CD4-positive, CD25-positive, alpha-beta regulatory T cell (primary cell): ENCODE results near the gene DNM1L. TPM values are rescaled to one million over a fixed set of nuclear protein-coding genes. Genes with fewer than 3 reads are reported as not detected.

Experiments
- ATAC-seq, 2 donors: fragments of 150-1000 bp; cut with Tn5 transposase; one replicate each; pipeline ENCODE4 v1.10.0; 2021; ENCODE audit warnings: low read depth in 2 of 2, moderate number of reproducible peaks in 2 of 2, moderate library complexity in 1 of 2
- DNase-seq, 3 donors: peaks; one replicate each; pipeline versions ENCODE4 v3.0.0 to v3.0.0-alpha.2; 2012 to 2022; ENCODE audit warnings: mixed read lengths in 1 of 3
- H3K27ac ChIP-seq: one replicate; pipeline ENCODE4 v1.7.0; 2013; ENCODE audit warnings: mild to moderate bottlenecking, low read length; ENCODE audit not compliant: insufficient read depth, poor library complexity, severe bottlenecking
- H3K27me3 ChIP-seq: one replicate; pipeline ENCODE4 v1.7.0; 2013; ENCODE audit warnings: low read length; ENCODE audit not compliant: control insufficient read depth, insufficient read depth
- H3K36me3 ChIP-seq: one replicate; pipeline ENCODE4 v1.7.0; 2013; ENCODE audit warnings: mild to moderate bottlenecking, low read length, moderate library complexity; ENCODE audit not compliant: control insufficient read depth, insufficient read depth
- H3K4me1 ChIP-seq: 2 replicates; pipeline ENCODE4 v1.7.0; 2013; ENCODE audit warnings: mild to moderate bottlenecking, low read length; ENCODE audit not compliant: insufficient read depth, control insufficient read depth, poor library complexity, severe bottlenecking
- H3K4me3 ChIP-seq: one replicate; pipeline ENCODE4 v1.7.0; 2013; ENCODE audit warnings: low read depth, mild to moderate bottlenecking, low read length, moderate library complexity
- H3K9me3 ChIP-seq, 2 experiments: 1 replicate in 1 of 2; 2 replicates in 1 of 2; pipeline ENCODE4 v1.7.0; 2013; ENCODE audit warnings: low read length in 2 of 2, mild to moderate bottlenecking in 1 of 2, moderate library complexity in 1 of 2; ENCODE audit not compliant: control insufficient read depth in 2 of 2
- H3K27ac Mint-ChIP-seq, 3 donors: one replicate each; pipeline ENCODE4 v1.8.0; 2020 to 2022; ENCODE audit warnings: mild to moderate bottlenecking in 3 of 3, mixed read lengths in 3 of 3, moderate library complexity in 2 of 3
- H3K27me3 Mint-ChIP-seq: one replicate; pipeline ENCODE4 v1.8.0; 2022; ENCODE audit warnings: mild to moderate bottlenecking, mixed read lengths
- H3K36me3 Mint-ChIP-seq: one replicate; pipeline ENCODE4 v1.8.0; 2020; ENCODE audit warnings: mixed read lengths
- H3K4me1 Mint-ChIP-seq, 4 donors: one replicate each; pipeline ENCODE4 v1.8.0; 2020 to 2022; ENCODE audit warnings: mixed read lengths in 4 of 4, mild to moderate bottlenecking in 1 of 4
- H3K4me3 Mint-ChIP-seq, 4 donors: one replicate each; pipeline ENCODE4 v1.8.0; 2020 to 2022; ENCODE audit warnings: mild to moderate bottlenecking in 4 of 4, mixed read lengths in 4 of 4, moderate library complexity in 3 of 4
- H3K9me3 Mint-ChIP-seq, 7 donors: one replicate each; pipeline ENCODE4 v1.8.0; 2020 to 2022; ENCODE audit warnings: mixed read lengths in 7 of 7, mild to moderate bottlenecking in 3 of 7, moderate library complexity in 2 of 7
- polyA plus RNA-seq, 4 donors: library from polyadenylated mRNA; unstranded; fragments of 300-500 nt; fragmentation: Illumina TruSeq; gene quantifications; one replicate each; pipeline ENCODE4 v1.2.3, GENCODE V29; 2021
- total RNA-seq: library from RNA; stranded (reverse); gene quantifications from one replicate; pipeline ENCODE4 v1.2.3, GENCODE V29; 2022

Gene DNM1L
- total and polyA plus RNA-seq, 5 donors from 2014 or later = 16.2 to 61.6 (median 17.7) TPM

DNA sequence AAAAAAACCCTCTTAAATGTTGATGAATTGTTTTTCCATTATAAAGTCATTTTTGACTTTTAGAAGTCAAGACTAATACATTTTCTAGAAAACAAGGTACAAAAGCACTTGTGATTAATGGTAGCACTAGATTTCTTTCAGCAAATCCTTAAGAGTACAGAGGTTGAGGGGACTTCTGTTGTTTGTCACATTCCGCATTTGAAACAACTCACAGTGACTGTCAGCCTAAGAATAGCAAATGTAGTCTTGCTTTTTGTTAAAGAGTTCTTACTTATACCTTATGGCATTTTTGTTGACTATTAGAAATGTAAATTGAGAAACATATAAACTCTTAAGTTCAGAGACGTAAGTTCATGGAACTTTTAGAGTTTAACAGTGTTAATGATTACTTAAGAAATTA is 60.2 kb downstream of the DNM1L start:
- Histone ChIP-seq H3K27ac (no peak overlapping the region), H3K4me3 (no peak overlapping the region), H3K27me3 (no peaks in the 10 kb centered on the region), H3K4me1 (no peaks in the 10 kb centered on the region), H3K36me3 (peaks cover 73% of the 10 kb centered on the region), H3K9me3 (no peaks in the 10 kb centered on the region)
- H3K4me3 Mint-ChIP-seq = no peak overlapping the region
- peaks cover 27% of the 10 kb centered on the region for H3K36me3 Mint-ChIP-seq
- H3K27me3 Mint-ChIP-seq = no peaks in the 10 kb centered on the region
- H3K27ac Mint-ChIP-seq = peak overlapping the region in 1 of 3 donors; percentile 32
- DNase-seq = no peak
- peaks cover 0 to 24% (median 15%) of the 10 kb centered on the region in 4 donors for H3K4me1 Mint-ChIP-seq
- H3K9me3 Mint-ChIP-seq = no peaks in the 10 kb centered on the region
- no peak for ATAC-seq

GRCh38 chr12:32742133-32742532 is 63.0 kb downstream of the DNM1L start:
- peaks cover 0 to 31% (median 25%) of the 10 kb centered on the region in 4 donors for H3K4me1 Mint-ChIP-seq
- H3K4me3 Mint-ChIP-seq = no peak overlapping the region
- DNase-seq = no peak
- no peaks in the 10 kb centered on the region for H3K27me3 Mint-ChIP-seq
- Histone ChIP-seq H3K36me3 (peaks cover 83% of the 10 kb centered on the region), H3K27ac (no peak overlapping the region), H3K4me3 (no peak overlapping the region), H3K27me3 (no peaks in the 10 kb centered on the region), H3K4me1 (no peaks in the 10 kb centered on the region), H3K9me3 (no peaks in the 10 kb centered on the region)
- peaks cover 43% of the 10 kb centered on the region for H3K36me3 Mint-ChIP-seq
- no peak for ATAC-seq
- H3K27ac Mint-ChIP-seq = no peak overlapping the region
- no peaks in the 10 kb centered on the region for H3K9me3 Mint-ChIP-seq

DNA sequence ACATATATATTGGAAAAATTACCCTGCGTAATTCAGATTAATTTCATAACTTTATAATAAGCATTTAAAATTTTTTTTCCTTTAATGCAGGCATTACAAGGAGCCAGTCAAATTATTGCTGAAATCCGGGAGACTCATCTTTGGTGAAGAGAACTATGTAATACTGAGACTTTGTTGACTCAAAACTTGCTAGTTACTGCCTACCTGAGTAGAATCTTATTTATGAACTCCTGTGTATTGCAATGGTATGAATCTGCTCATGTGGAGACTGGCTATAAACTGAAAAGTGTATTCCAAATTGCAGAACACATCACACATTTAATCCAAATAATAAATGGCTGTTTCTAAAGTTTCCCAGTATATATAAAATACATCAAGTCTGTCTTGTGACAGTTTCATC is 64.2 kb downstream of the DNM1L start:
- H3K4me3 ChIP-seq = no peak overlapping the region
- no peaks in the 10 kb centered on the region for H3K9me3 ChIP-seq
- Mint-ChIP-seq H3K4me3 (no peak overlapping the region), H3K27ac (peak overlapping the region in 2 of 3 donors; percentile 32 to 67), H3K27me3 (no peaks in the 10 kb centered on the region), H3K9me3 (no peaks in the 10 kb centered on the region), H3K36me3 (peaks cover 44% of the 10 kb centered on the region), H3K4me1 (peaks cover 0 to 32% (median 20%) of the 10 kb centered on the region in 4 donors)
- ATAC-seq (no peak), DNase-seq (no peak)
- no peak overlapping the region for H3K27ac ChIP-seq
- H3K27me3 ChIP-seq = no peaks in the 10 kb centered on the region
- peaks cover 90% of the 10 kb centered on the region for H3K36me3 ChIP-seq
- no peaks in the 10 kb centered on the region for H3K4me1 ChIP-seq

DNA sequence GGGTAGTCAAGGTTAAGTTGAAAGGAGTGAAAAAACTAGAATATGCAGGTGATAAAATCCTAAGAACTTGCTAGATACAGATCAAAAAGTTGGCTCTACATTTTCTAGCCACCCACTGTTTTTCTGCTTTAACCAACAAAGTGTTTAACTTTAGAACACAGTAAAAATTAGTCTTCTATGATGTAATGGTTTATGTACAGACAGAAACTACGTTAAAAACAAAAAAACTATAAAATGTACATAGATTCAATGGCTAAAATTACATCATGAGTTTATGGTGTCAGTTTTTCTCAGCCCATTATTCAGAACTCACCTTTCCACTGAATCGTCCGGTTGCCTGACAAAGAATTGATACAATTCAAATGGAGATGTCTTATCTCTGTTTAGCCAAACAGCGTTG is 74.5 kb downstream of the DNM1L start:
- Histone ChIP-seq H3K4me3 (peak overlapping the region; percentile 94), H3K4me1 (peaks cover 20% of the 10 kb centered on the region), H3K36me3 (peaks cover 48% of the 10 kb centered on the region), H3K9me3 (no peaks in the 10 kb centered on the region), H3K27me3 (no peaks in the 10 kb centered on the region), H3K27ac (peak overlapping the region; percentile 48)
- Mint-ChIP-seq H3K27me3 (no peaks in the 10 kb centered on the region), H3K27ac (peak overlapping the region; percentile 6 to 95 (median 72)), H3K9me3 (no peaks in the 10 kb centered on the region), H3K4me3 (peak overlapping the region; percentile 72 to 91 (median 84)), H3K4me1 (peaks cover 0 to 27% (median 19%) of the 10 kb centered on the region in 4 donors), H3K36me3 (peaks cover 20% of the 10 kb centered on the region)
- no peak for DNase-seq
- no peak for ATAC-seq

GRCh38 chr12:32754111-32754510 is 75.0 kb downstream of the DNM1L start:
- no peaks in the 10 kb centered on the region for H3K27me3 Mint-ChIP-seq
- H3K36me3 Mint-ChIP-seq = peaks cover 20% of the 10 kb centered on the region
- peak overlapping the region; percentile 87 to 95 (median 90) for H3K4me3 Mint-ChIP-seq
- ATAC-seq = no peak
- peak overlapping the region; percentile 6 to 95 (median 72) for H3K27ac Mint-ChIP-seq
- H3K4me1 ChIP-seq = peaks cover 20% of the 10 kb centered on the region
- H3K9me3 Mint-ChIP-seq = no peaks in the 10 kb centered on the region
- peaks cover 0 to 27% (median 19%) of the 10 kb centered on the region in 4 donors for H3K4me1 Mint-ChIP-seq
- H3K9me3 ChIP-seq = no peaks in the 10 kb centered on the region
- DNase-seq = no peak
- H3K27ac ChIP-seq = peak overlapping the region; percentile 81
- H3K27me3 ChIP-seq = no peaks in the 10 kb centered on the region
- peaks cover 43% of the 10 kb centered on the region for H3K36me3 ChIP-seq
- peak overlapping the region; percentile 94 for H3K4me3 ChIP-seq

DNA sequence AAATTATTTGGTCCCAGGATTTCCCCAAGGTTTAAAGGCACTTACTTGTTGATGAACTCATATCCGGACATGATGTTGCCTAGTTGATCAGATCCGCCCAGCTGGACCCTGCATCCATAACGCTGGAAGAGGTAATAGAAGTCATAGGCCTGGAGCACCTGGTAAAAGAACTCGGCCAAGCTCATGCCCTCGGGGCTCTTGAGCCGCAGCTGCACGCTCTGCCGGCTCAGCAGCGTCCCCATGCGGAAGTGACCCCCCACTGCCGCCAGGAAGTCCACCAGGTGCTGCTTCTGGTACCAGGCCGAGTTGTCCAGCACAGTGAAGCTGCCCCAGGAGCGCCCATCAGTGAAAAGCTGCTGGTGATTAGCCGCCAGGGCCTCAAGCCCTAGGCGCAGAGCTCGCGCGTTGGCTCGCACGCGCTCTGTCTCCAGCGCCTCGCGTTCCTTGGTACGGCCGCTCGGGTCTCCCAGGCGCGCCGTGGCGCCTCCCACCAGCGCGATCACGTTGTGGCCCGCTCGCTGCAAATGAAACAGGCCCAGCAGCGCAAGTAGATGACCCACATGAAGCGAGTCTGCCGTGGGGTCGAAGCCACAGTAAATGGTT is 76.1 kb downstream of the DNM1L start:
- no peaks in the 10 kb centered on the region for H3K9me3 ChIP-seq

DNA sequence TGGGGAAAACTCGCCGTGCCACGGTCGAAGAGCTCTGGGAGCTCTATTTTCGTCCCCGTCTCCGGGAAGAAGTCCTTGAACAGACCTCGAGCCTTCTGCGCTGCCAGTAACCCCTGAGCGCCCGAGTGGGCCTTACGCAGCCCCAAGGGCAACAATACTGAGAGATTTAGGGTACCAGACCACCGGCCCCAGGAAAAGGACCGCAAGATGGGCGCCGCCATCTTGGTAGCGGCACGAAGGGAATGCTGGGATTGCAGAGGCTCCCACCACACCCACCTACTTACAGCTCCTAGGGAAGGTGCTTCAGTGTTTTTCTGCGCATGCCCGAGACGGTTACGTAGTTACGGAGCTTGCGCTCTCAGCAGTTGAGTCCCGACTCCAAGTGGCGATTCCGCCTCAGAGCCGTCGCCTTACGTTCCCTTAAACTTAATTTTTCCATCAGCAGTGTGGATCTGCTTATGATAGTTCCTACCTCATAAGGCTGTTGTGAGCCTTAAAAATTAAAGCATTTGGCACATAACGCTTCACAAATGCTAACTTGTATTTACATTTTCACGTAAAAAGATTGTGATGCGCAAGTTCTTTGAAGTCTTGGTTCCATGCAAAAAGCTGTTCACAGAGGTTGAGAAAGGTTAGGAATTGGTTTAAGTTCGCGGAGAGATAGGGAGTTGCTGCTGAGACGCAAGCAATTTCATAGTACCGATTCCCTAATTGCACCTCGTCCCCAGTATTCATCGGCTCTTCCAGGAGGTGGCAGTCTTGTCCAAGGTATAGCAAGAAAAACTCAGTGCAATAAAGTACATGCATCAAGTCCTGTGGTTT is 76.8 kb downstream of the DNM1L start, which contains the start of gene YARS2:
Gene YARS2, minus strand, starts transcription at position 244 of the 822 bp plus-strand sequence. Its CDS starts 23 bp downstream, at position 221.
- peak within 1 kb of the TSS; percentile 87 to 97 (median 95) for H3K27ac Mint-ChIP-seq
- H3K9me3 Mint-ChIP-seq = no peaks in the 10 kb centered on the region
- Histone ChIP-seq H3K4me3 (peak within 1 kb of the TSS; percentile 94), H3K27ac (peak within 1 kb of the TSS; percentile 81), H3K36me3 (peaks cover 28% of the 10 kb centered on the region), H3K27me3 (no peaks in the 10 kb centered on the region), H3K4me1 (peaks cover 20% of the 10 kb centered on the region), H3K9me3 (no peaks in the 10 kb centered on the region)
- DNase-seq (peak; percentile 83 to 96 (median 83)), ATAC-seq (peak; percentile 84 to 86)
- peaks cover 12% of the 10 kb centered on the region for H3K36me3 Mint-ChIP-seq
- H3K4me3 Mint-ChIP-seq = peak within 1 kb of the TSS; percentile 87 to 95 (median 90)
- peaks cover 0 to 27% (median 19%) of the 10 kb centered on the region in 4 donors for H3K4me1 Mint-ChIP-seq
- H3K27me3 Mint-ChIP-seq = no peaks in the 10 kb centered on the region

More for the DNA sequence above, 76.1 kb downstream of the DNM1L start:
- Histone ChIP-seq H3K27me3 (no peaks in the 10 kb centered on the region), H3K4me1 (peaks cover 20% of the 10 kb centered on the region), H3K4me3 (peak overlapping the region; percentile 94), H3K27ac (peak overlapping the region; percentile 81), H3K36me3 (peaks cover 34% of the 10 kb centered on the region)
- Mint-ChIP-seq H3K36me3 (peaks cover 17% of the 10 kb centered on the region), H3K27ac (peak overlapping the region; percentile 87 to 97 (median 95)), H3K27me3 (no peaks in the 10 kb centered on the region), H3K4me1 (peaks cover 0 to 27% (median 19%) of the 10 kb centered on the region in 4 donors), H3K9me3 (no peaks in the 10 kb centered on the region), H3K4me3 (peak overlapping the region; percentile 87 to 95 (median 90))
- peak; percentile 67 to 72 for ATAC-seq
- peak; percentile 42 to 84 (median 77) for DNase-seq
